Measurements from ENCODE around the gene TET2. TPM values are rescaled to one million over a fixed set of nuclear protein-coding genes. Genes with fewer than 3 reads are reported as not detected.
A peak's percentile ranks its signal among the peaks of the same experiment; 100 is the strongest.

TET2 gene
- total RNA-seq, 2 experiments from 2014 or later, result 22.6 to 25.3 TPM

DNA sequence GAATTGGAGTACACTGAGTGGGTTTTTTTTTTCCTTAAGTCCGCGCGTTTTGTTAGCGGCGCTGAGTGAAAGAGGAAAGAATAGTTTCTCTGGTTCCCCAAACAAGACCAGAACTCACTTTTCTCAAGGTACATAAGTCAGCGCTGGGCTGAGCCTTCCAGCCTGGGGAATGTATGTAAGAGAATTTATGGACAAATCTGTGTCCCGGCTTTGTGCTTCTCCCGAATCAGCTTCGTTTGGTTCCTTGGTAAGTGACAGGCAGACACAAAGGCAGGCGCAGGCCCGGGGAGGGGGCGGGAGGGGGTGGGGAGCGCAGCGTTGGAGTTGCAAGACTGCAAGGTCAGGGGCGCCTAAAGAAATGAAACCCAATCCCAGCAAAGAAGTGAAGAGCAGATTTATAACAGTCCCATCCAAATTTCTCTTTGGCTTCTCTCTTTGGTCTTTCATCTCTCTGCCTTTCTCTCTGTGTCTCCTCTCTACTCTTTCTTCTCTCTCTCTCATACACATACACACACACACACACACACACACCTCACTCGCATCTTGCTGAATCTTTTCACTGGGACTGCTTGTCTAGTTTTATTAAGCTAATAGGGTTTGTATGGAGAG is 981 bp downstream of the TET2 start:
- CTCF ChIA-PET, result interaction anchor here (1.1 to 2.4 kb wide), 2 partner anchors 16 to 326 kb away, joined by 3 to 10 read pairs; partner anchors contain the start of gene PPA2

GRCh38 chr4:105148356-105148755 is 1.7 kb downstream of the TET2 start:
- Mint-ChIP-seq H3K4me3 (peak overlapping the region; percentile 96), H3K27me3 (no peaks in the 10 kb centered on the region), H3K27ac (peak overlapping the region; percentile 100), H3K9me3 (no peaks in the 10 kb centered on the region), H3K36me3 (ENCODE audit: low read depth) (peaks cover 4% of the 10 kb centered on the region), H3K4me1 (peaks cover 37% of the 10 kb centered on the region)
- ChIA-PET POLR2A (no interaction called here), CTCF (interaction anchor here (2.4 kb wide), 1 partner anchor 325 kb away, joined by 10 read pairs; the partner anchor contains the start of gene PPA2)
- no peak for DNase-seq

More for the DNA sequence above, 981 bp downstream of the TET2 start:
- H3K4me1 Mint-ChIP-seq, result peaks cover 37% of the 10 kb centered on the region
- H3K4me3 Mint-ChIP-seq, result peak overlapping the region; percentile 96
- peak overlapping the region; percentile 100 for H3K27ac Mint-ChIP-seq
- peaks cover 4% of the 10 kb centered on the region for H3K36me3 Mint-ChIP-seq (ENCODE audit: low read depth)
- POLR2A ChIA-PET, result no interaction called here
- no peaks in the 10 kb centered on the region for H3K9me3 Mint-ChIP-seq
- peak; percentile 27 for DNase-seq
- H3K27me3 Mint-ChIP-seq, result no peaks in the 10 kb centered on the region

DNA sequence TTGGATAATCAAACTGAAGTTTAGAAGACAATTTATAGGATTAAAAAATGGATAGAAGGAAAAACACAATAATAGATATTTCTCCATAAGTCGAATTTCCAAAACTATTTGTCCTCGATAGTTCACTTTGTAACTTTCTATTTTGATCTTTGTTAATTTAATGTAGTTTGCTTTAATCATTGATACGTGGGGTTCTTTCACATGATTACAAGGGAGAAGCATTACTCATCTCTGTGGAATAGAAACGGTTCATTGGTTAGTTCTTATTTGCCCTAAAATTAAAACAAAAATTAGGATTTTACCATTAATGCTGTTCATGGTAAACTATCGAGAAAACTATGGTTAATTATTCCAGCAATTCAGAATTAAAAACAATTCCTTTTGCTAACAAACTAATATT is 2.1 kb downstream of the TET2 start:
- peaks cover 4% of the 10 kb centered on the region for H3K36me3 Mint-ChIP-seq (ENCODE audit: low read depth)
- POLR2A ChIA-PET, result no interaction called here
- H3K27ac Mint-ChIP-seq, result no peak overlapping the region

GRCh38 chr4:105149771-105150170 is 3.1 kb downstream of the TET2 start:
- no peak overlapping the region for H3K27ac Mint-ChIP-seq
- CTCF ChIA-PET, result interaction anchor here (0.6 kb wide), 1 partner anchor 98 kb away, joined by 3 read pairs; no protein-coding TSS in a partner anchor
- H3K9me3 Mint-ChIP-seq, result no peaks in the 10 kb centered on the region
- peaks cover 4% of the 10 kb centered on the region for H3K36me3 Mint-ChIP-seq (ENCODE audit: low read depth)
- H3K4me1 Mint-ChIP-seq, result peaks cover 43% of the 10 kb centered on the region
- DNase-seq, result no peak
- no peaks in the 10 kb centered on the region for H3K27me3 Mint-ChIP-seq
- peak overlapping the region; percentile 33 for H3K4me3 Mint-ChIP-seq
- POLR2A ChIA-PET, result no interaction called here

More for the DNA sequence above, 2.1 kb downstream of the TET2 start:
- no peak for DNase-seq
- CTCF ChIA-PET, result no interaction called here
- Mint-ChIP-seq H3K4me1 (peaks cover 37% of the 10 kb centered on the region), H3K4me3 (peak overlapping the region; percentile 33), H3K9me3 (no peaks in the 10 kb centered on the region), H3K27me3 (no peaks in the 10 kb centered on the region)

- CTCF ChIA-PET, result no interaction called here
- POLR2A ChIA-PET, result no interaction called here
- Mint-ChIP-seq H3K27ac (no peak overlapping the region), H3K36me3 (ENCODE audit: low read depth) (peaks cover 8% of the 10 kb centered on the region), H3K4me1 (peaks cover 44% of the 10 kb centered on the region), H3K9me3 (no peaks in the 10 kb centered on the region), H3K4me3 (no peak overlapping the region), H3K27me3 (no peaks in the 10 kb centered on the region)
- no peak for DNase-seq
These were observed 3.8 kb downstream of the TET2 start for GRCh38 chr4:105150503-105150902.

DNA sequence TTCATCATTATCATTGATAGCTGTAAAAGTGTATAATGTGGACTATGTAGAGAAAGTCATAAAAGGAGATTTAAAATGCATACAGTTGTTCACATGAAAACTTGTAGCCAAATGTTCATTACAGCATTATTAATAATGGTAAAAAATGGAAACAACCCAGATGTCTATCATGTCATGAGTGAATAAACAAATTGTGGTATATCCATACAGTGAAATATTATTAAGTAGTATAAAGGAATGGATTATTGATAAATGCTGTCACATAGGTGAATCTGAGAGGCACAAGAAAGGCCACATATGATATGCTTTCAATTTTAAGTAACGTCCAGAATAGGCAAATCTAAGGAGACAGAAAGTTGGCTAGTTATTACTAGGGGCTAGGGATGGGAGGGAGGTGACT is 7.1 kb downstream of the TET2 start:
- peaks cover 8% of the 10 kb centered on the region for H3K36me3 Mint-ChIP-seq (ENCODE audit: low read depth)
- H3K9me3 Mint-ChIP-seq, result no peaks in the 10 kb centered on the region
- H3K27me3 Mint-ChIP-seq, result no peaks in the 10 kb centered on the region
- ChIA-PET POLR2A (no interaction called here), CTCF (no interaction called here)
- no peak overlapping the region for H3K4me3 Mint-ChIP-seq
- DNase-seq, result no peak
- peaks cover 32% of the 10 kb centered on the region for H3K4me1 Mint-ChIP-seq
- H3K27ac Mint-ChIP-seq, result no peak overlapping the region

GRCh38 chr4:105154576-105154975 is 7.9 kb downstream of the TET2 start:
- no peak overlapping the region for H3K4me3 Mint-ChIP-seq
- H3K9me3 Mint-ChIP-seq, result no peaks in the 10 kb centered on the region
- POLR2A ChIA-PET, result no interaction called here
- peaks cover 24% of the 10 kb centered on the region for H3K4me1 Mint-ChIP-seq
- H3K27ac Mint-ChIP-seq, result no peak overlapping the region
- no peaks in the 10 kb centered on the region for H3K27me3 Mint-ChIP-seq
- peaks cover 10% of the 10 kb centered on the region for H3K36me3 Mint-ChIP-seq (ENCODE audit: low read depth)
- no peak for DNase-seq
- CTCF ChIA-PET, result no interaction called here

- POLR2A ChIA-PET, result no interaction called here
- Mint-ChIP-seq H3K27me3 (no peaks in the 10 kb centered on the region), H3K36me3 (ENCODE audit: low read depth) (peaks cover 11% of the 10 kb centered on the region), H3K9me3 (no peaks in the 10 kb centered on the region), H3K4me1 (peaks cover 20% of the 10 kb centered on the region), H3K4me3 (no peak overlapping the region), H3K27ac (no peak overlapping the region)
- no peak for DNase-seq
- CTCF ChIA-PET, result no interaction called here
These were observed 8.8 kb downstream of the TET2 start for GRCh38 chr4:105155426-105155825.

GRCh38 chr4:105158837-105159236 is 12.2 kb downstream of the TET2 start:
- POLR2A ChIA-PET, result no interaction called here
- H3K4me1 Mint-ChIP-seq, result peaks cover 17% of the 10 kb centered on the region

GRCh38 chr4:105162123-105162796 is 15.6 kb downstream of the TET2 start:
- Mint-ChIP-seq H3K27me3 (no peaks in the 10 kb centered on the region), H3K27ac (no peak overlapping the region), H3K36me3 (ENCODE audit: low read depth) (peaks cover 8% of the 10 kb centered on the region), H3K9me3 (no peaks in the 10 kb centered on the region), H3K4me3 (no peak overlapping the region), H3K4me1 (peaks cover 1% of the 10 kb centered on the region)
- no peak for DNase-seq
- ChIA-PET POLR2A (no interaction called here), CTCF (interaction anchor here (0.9 to 1.0 kb wide), 2 partner anchors 10 to 191 kb away, joined by 3 read pairs; no protein-coding TSS in a partner anchor)

More at GRCh38 chr4:105158837-105159236, 12.2 kb downstream of the TET2 start:
- no peaks in the 10 kb centered on the region for H3K9me3 Mint-ChIP-seq
- H3K27me3 Mint-ChIP-seq, result no peaks in the 10 kb centered on the region
- DNase-seq, result no peak
- CTCF ChIA-PET, result interaction anchor here (0.7 to 1.1 kb wide), 2 partner anchors 19 to 315 kb away, joined by 3 read pairs; partner anchors contain the start of gene PPA2
- H3K27ac Mint-ChIP-seq, result no peak overlapping the region
- peaks cover 14% of the 10 kb centered on the region for H3K36me3 Mint-ChIP-seq (ENCODE audit: low read depth)
- no peak overlapping the region for H3K4me3 Mint-ChIP-seq

DNA sequence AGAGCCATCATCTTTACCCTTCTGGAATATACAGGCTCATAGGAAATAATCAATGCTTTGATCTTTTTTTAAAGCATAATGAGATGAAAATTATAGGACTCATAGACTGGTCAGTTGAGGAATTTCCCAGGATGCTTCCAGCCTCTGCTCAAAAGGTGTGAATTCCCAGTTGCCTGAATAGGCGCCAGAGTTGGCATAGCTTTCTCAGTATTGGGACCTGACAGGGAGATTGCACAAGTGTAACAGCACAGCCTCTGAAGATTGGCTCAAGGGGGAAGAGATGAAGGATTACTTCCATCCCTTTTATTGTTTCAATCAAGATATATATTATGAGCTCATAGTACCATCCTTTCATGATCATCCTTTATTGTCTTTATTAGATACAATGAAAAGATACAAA is 17.9 kb downstream of the TET2 start:
- Mint-ChIP-seq H3K27ac (no peak overlapping the region), H3K36me3 (ENCODE audit: low read depth) (peaks cover 20% of the 10 kb centered on the region), H3K9me3 (peaks cover 4% of the 10 kb centered on the region), H3K27me3 (no peaks in the 10 kb centered on the region), H3K4me3 (no peak overlapping the region), H3K4me1 (peaks cover 1% of the 10 kb centered on the region)
- CTCF ChIA-PET, result no interaction called here
- POLR2A ChIA-PET, result no interaction called here
- DNase-seq, result no peak

DNA sequence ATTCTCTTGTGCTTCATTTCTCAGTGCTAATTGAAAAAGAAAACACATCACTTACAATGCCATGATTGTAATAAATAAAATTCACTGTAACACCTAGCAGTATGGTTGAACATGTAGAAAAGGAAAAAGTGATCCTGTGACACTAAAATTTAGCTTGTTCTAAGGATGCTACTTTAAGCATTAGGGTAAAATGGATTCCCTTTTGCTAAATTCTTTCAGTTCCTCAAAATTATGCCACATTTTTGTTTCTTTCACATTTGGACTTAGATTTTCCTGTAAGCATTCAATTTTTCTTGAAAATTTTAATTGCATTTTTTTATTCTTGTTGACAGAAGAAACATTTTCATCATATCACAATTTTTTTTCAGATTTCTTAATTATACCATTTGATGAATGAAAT is 19.4 kb downstream of the TET2 start:
- CTCF ChIA-PET, result interaction anchor here (1.1 kb wide), 1 partner anchor 11 kb away, joined by 3 read pairs; no protein-coding TSS in a partner anchor

GRCh38 chr4:105170711-105171110 is 24.0 kb downstream of the TET2 start:
- ChIA-PET POLR2A (no interaction called here), CTCF (no interaction called here)
- no peak for DNase-seq
- H3K27ac Mint-ChIP-seq, result no peak overlapping the region
- no peaks in the 10 kb centered on the region for H3K27me3 Mint-ChIP-seq
- H3K9me3 Mint-ChIP-seq, result peaks cover 25% of the 10 kb centered on the region
- H3K4me1 Mint-ChIP-seq, result no peaks in the 10 kb centered on the region
- H3K4me3 Mint-ChIP-seq, result no peak overlapping the region
- peaks cover 57% of the 10 kb centered on the region for H3K36me3 Mint-ChIP-seq (ENCODE audit: low read depth)

More for the DNA sequence above, 19.4 kb downstream of the TET2 start:
- peaks cover 30% of the 10 kb centered on the region for H3K36me3 Mint-ChIP-seq (ENCODE audit: low read depth)
- peaks cover 6% of the 10 kb centered on the region for H3K9me3 Mint-ChIP-seq
- no peaks in the 10 kb centered on the region for H3K27me3 Mint-ChIP-seq
- H3K4me3 Mint-ChIP-seq, result no peak overlapping the region
- H3K27ac Mint-ChIP-seq, result no peak overlapping the region
- POLR2A ChIA-PET, result no interaction called here
- DNase-seq, result no peak
- H3K4me1 Mint-ChIP-seq, result no peaks in the 10 kb centered on the region

All from activated CD4-positive, alpha-beta T cell treated with anti-CD3 and anti-CD28 coated beads, Interleukin-2, amount 10 ng/mL, durations not matched to agents 7 days and 5 days (primary cell).